ENCODE results near the gene FOXN1. TPM values are rescaled to one million over a fixed set of nuclear protein-coding genes. Genes with fewer than 3 reads are reported as not detected.

Gene FOXN1
- total RNA-seq, 1 donor from 2014 or later: not detected

DNA sequence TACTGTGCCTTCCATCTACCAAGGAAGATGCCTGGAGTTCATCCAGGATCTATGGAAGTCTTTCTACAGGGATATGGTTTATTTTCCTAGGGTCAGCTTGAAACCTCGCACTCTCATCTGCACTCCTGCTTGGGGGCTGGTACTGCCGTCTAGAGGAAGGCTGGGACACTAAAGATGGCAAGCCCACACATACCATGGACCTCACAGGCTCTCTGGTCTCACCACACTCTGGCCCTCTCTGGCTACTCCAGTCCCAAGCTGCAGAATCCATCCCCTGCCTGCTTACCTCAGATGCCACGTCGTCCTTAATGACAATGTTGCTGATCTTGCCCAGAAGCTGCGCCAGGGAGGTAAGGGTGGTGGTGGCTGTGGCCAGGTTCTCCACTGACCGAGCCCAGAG, 48.4 kb downstream of the FOXN1 start:
- TF ChIP-seq EZH2 (IDR thresholded peaks at IDR 0.05) (no peak), EZH2phosphoT487 (IDR thresholded peaks at IDR 0.05) (no peak)
- TF ChIP-seq, protein P1, sequence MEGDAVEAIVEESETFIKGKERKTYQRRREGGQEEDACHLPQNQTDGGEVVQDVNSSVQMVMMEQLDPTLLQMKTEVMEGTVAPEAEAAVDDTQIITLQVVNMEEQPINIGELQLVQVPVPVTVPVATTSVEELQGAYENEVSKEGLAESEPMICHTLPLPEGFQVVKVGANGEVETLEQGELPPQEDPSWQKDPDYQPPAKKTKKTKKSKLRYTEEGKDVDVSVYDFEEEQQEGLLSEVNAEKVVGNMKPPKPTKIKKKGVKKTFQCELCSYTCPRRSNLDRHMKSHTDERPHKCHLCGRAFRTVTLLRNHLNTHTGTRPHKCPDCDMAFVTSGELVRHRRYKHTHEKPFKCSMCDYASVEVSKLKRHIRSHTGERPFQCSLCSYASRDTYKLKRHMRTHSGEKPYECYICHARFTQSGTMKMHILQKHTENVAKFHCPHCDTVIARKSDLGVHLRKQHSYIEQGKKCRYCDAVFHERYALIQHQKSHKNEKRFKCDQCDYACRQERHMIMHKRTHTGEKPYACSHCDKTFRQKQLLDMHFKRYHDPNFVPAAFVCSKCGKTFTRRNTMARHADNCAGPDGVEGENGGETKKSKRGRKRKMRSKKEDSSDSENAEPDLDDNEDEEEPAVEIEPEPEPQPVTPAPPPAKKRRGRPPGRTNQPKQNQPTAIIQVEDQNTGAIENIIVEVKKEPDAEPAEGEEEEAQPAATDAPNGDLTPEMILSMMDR (IDR thresholded peaks at IDR 0.05): no peak
- H3K36me3 ChIP-seq: no peaks in the 10 kb centered on the region

DNA sequence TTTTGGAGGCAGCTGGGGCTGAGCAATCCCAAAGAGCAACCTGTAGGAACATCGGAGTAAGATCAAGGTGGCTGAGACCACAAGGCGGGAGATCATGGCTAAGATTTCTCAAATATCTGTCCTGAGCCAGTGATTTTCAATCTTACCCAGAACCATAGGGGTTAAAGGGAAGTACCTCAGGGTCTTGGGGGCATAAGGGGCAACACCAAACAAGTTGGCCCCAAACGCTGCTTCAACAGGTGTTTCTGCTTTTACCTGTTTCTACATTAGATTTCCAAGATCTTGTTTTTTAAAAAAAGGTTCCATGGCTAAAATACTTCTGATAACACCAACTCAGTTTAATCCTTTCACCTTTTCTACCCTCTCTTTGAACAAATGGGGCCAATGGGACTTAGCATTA, 48.9 kb downstream of the FOXN1 start:
- Histone ChIP-seq H3K4me3 (no peak overlapping the region), H3K27me3 (no peaks in the 10 kb centered on the region), H3K9ac (no peak overlapping the region), H4K20me1 (ENCODE audit: low read depth) (peaks cover 19% of the 10 kb centered on the region), H3K4me2 (no peak overlapping the region), H3K4me1 (peaks cover 22% of the 10 kb centered on the region), H3K79me2 (ENCODE audit: low read depth) (peaks cover 10% of the 10 kb centered on the region), H3F3A (ENCODE audit: low read depth) (peaks cover 9% of the 10 kb centered on the region), H3K36me3 (no peaks in the 10 kb centered on the region), H3K9me3 (ENCODE audit: low read depth) (no peaks in the 10 kb centered on the region), H3K27ac (no peak overlapping the region), H2AFZ (replicated peaks) (no peak overlapping the region)
- TF ChIP-seq, protein P1 (IDR thresholded peaks at IDR 0.05): no peak
- TF ChIP-seq EZH2phosphoT487 (IDR thresholded peaks at IDR 0.05): no peak
- no peak for TF ChIP-seq EZH2 (IDR thresholded peaks at IDR 0.05)
- DNase-seq (ENCODE audit: low spot score): no peak
- no peak overlapping the region for H3K27ac Mint-ChIP-seq
- H3K27me3 Mint-ChIP-seq (ENCODE audit: insufficient read depth, low read depth): peaks cover 3% of the 10 kb centered on the region
- peaks cover 35% of the 10 kb centered on the region for H3K36me3 Mint-ChIP-seq
- no peak overlapping the region for H3K4me3 Mint-ChIP-seq
- peaks cover 16% of the 10 kb centered on the region for H3K4me1 Mint-ChIP-seq
- H3K9me3 Mint-ChIP-seq: no peaks in the 10 kb centered on the region

More for the DNA sequence above, 48.4 kb downstream of the FOXN1 start:
- H3K9ac ChIP-seq: no peak overlapping the region
- peaks cover 26% of the 10 kb centered on the region for H3K4me1 ChIP-seq
- Mint-ChIP-seq H3K4me3 (no peak overlapping the region), H3K4me1 (peaks cover 21% of the 10 kb centered on the region), H3K27ac (no peak overlapping the region), H3K36me3 (peaks cover 30% of the 10 kb centered on the region), H3K27me3 (ENCODE audit: insufficient read depth, low read depth) (peaks cover 3% of the 10 kb centered on the region), H3K9me3 (no peaks in the 10 kb centered on the region)
- no peak overlapping the region for H2AFZ ChIP-seq (replicated peaks)
- H3K27ac ChIP-seq: no peak overlapping the region
- peaks cover 10% of the 10 kb centered on the region for H3K79me2 ChIP-seq (ENCODE audit: low read depth)
- H3K4me2 ChIP-seq: no peak overlapping the region
- H3K4me3 ChIP-seq: no peak overlapping the region
- H4K20me1 ChIP-seq (ENCODE audit: low read depth): peaks cover 23% of the 10 kb centered on the region
- H3K9me3 ChIP-seq (ENCODE audit: low read depth): no peaks in the 10 kb centered on the region
- peaks cover 14% of the 10 kb centered on the region for H3F3A ChIP-seq (ENCODE audit: low read depth)
- no peaks in the 10 kb centered on the region for H3K27me3 ChIP-seq
- no peak for DNase-seq (ENCODE audit: low spot score)

DNA sequence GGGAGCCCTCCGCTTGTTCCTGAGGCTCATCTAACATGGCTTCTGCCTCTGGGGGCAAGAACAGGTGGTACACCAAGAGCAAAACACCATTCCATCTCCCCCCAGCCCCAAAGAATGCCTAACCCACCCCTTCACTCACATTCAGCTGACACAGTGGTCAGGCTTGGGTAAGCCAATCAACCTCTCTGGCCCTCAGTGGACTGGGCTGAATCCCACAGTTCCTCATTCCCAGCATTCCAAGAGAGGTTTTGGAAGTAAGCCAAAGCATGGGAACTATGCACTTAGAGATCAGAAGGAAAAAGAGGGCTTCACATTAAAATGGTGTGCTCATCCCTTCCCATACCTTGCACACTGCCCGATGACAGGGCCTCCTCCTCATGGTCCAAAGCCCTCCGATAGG, 57.3 kb downstream of the FOXN1 start:
- Mint-ChIP-seq H3K27ac (no peak overlapping the region), H3K36me3 (peaks cover 20% of the 10 kb centered on the region)
- no peak overlapping the region for H2AFZ ChIP-seq (replicated peaks)

More for the DNA sequence above, 57.3 kb downstream of the FOXN1 start:
- Histone ChIP-seq H3K4me2 (no peak overlapping the region), H3F3A (ENCODE audit: low read depth) (no peaks in the 10 kb centered on the region), H3K27me3 (no peaks in the 10 kb centered on the region), H3K4me1 (no peaks in the 10 kb centered on the region), H3K9ac (no peak overlapping the region), H4K20me1 (ENCODE audit: low read depth) (peaks cover 7% of the 10 kb centered on the region), H3K79me2 (ENCODE audit: low read depth) (peaks cover 23% of the 10 kb centered on the region), H3K27ac (no peak overlapping the region), H3K9me3 (ENCODE audit: low read depth) (no peaks in the 10 kb centered on the region), H3K36me3 (no peaks in the 10 kb centered on the region), H3K4me3 (no peak overlapping the region)
- Mint-ChIP-seq H3K4me1 (no peaks in the 10 kb centered on the region), H3K27me3 (ENCODE audit: insufficient read depth, low read depth) (peaks cover 2% of the 10 kb centered on the region), H3K9me3 (no peaks in the 10 kb centered on the region), H3K4me3 (no peak overlapping the region)
- DNase-seq (ENCODE audit: low spot score): no peak
- TF ChIP-seq, protein P1 (IDR thresholded peaks at IDR 0.05): no peak
